Body of pancreas (tissue), 4 donors: ENCODE measurements around the gene ZSCAN31. TPM values are rescaled to one million over a fixed set of nuclear protein-coding genes. Genes with fewer than 3 reads are reported as not detected.

Experiments used
- ATAC-seq: fragments of 150-250 bp; one replicate; pipeline ENCODE4 v1.9.1; 2016
- DNase-seq, 4 donors: peaks; one replicate each; pipeline ENCODE4 v3.0.0-alpha.2; 2019
- H3K27ac ChIP-seq, 4 donors: fragments of 200-600 bp; sonication (generic); 1 replicate in 3 of 4; 2 replicates in 1 of 4; pipeline versions ENCODE4 v1.5.1 to v1.6.1; 2016 to 2019; ENCODE audit warnings: mild to moderate bottlenecking in 1 of 4, mixed read lengths in 1 of 4, moderate library complexity in 1 of 4
- H3K27me3 ChIP-seq, 2 donors: fragments of 200-600 bp; sonication (generic); one replicate each; pipeline ENCODE4 v1.6.0; 2016; ENCODE audit warnings: mild to moderate bottlenecking in 1 of 2
- H3K36me3 ChIP-seq, 2 donors: fragments of 200-600 bp; sonication (generic); replicated peaks in 1 of 2; 2 replicates each; pipeline ENCODE4 v1.5.1; 2016; ENCODE audit warnings: low read depth in 2 of 2; ENCODE audit not compliant: insufficient read depth in 1 of 2
- H3K4me1 ChIP-seq: fragments of 200-600 bp; sonication (generic); one replicate; pipeline ENCODE4 v1.6.0; 2016
- H3K4me3 ChIP-seq, 2 donors: fragments of 200-600 bp; sonication (generic); 1 replicate in 1 of 2; 2 replicates in 1 of 2; pipeline ENCODE4 v1.5.1; 2016 to 2019
- H3K9me3 ChIP-seq, 3 donors: fragments of 200-600 bp; sonication (generic); 1 replicate in 2 of 3; 2 replicates in 1 of 3; pipeline ENCODE4 v1.5.1; 2016
- POLR2A ChIP-seq, 3 donors: fragments of 450-650 bp; IDR thresholded peaks; one replicate each; pipeline ENCODE4 v1.6.1; 2016; ENCODE audit warnings: antibody characterized with exemption in 3 of 3, mild to moderate bottlenecking in 2 of 3
- WGBS, 2 donors: methylation state at CpG; one replicate each; pipeline ENCODE4 v1.1.5; 2017; 5-methylcytosine and 5-hydroxymethylcytosine counted together
- intact Hi-C: fragments of 100-400 bp; cut with DNase I; formaldehyde crosslinking; loops from one replicate; pipeline ENCODE4 v1.15.1; 2023
- total RNA-seq, 2 donors: library from RNA; depleted of rRNA; stranded (reverse); fragments of >200 nt; gene quantifications; one replicate each; pipeline ENCODE4 v1.1.0, GENCODE V29; 2016
- TF ChIP-seq, protein P1 (sequence below), 7 experiments: fragments of 450-650 bp in 4 of 7; fragments of 200-600 bp in 3 of 7; sonication (generic) in 3 of 7; IDR thresholded peaks; one replicate each; pipeline ENCODE4 v1.5.1; 2016 to 2019; ENCODE audit warnings: antibody characterized with exemption in 7 of 7

Gene ZSCAN31
- total RNA-seq, 2 donors from 2014 or later = 14.0 to 26.4 TPM

GRCh38 chr6:28353981-28354676, 18.2 kb upstream of the ZSCAN31 start:
- ATAC-seq (peak; percentile 61), DNase-seq (peak; percentile 62 to 90 (median 80))
- Histone ChIP-seq H3K9me3 (no peaks in the 10 kb centered on the region), H3K4me3 (no peak overlapping the region), H3K4me1 (peaks cover 40% of the 10 kb centered on the region), H3K27me3 (no peaks in the 10 kb centered on the region), H3K27ac (peak overlapping the region in 3 of 4 donors; percentile 84 to 94 (median 89)), H3K36me3 (no peaks in the 10 kb centered on the region)
- TF ChIP-seq, protein P1, sequence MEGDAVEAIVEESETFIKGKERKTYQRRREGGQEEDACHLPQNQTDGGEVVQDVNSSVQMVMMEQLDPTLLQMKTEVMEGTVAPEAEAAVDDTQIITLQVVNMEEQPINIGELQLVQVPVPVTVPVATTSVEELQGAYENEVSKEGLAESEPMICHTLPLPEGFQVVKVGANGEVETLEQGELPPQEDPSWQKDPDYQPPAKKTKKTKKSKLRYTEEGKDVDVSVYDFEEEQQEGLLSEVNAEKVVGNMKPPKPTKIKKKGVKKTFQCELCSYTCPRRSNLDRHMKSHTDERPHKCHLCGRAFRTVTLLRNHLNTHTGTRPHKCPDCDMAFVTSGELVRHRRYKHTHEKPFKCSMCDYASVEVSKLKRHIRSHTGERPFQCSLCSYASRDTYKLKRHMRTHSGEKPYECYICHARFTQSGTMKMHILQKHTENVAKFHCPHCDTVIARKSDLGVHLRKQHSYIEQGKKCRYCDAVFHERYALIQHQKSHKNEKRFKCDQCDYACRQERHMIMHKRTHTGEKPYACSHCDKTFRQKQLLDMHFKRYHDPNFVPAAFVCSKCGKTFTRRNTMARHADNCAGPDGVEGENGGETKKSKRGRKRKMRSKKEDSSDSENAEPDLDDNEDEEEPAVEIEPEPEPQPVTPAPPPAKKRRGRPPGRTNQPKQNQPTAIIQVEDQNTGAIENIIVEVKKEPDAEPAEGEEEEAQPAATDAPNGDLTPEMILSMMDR (IDR thresholded peaks at IDR 0.05) = peak in 1 of 7 experiments; percentile 4
- peak in 2 of 3 donors; percentile 52 to 57 for TF ChIP-seq POLR2A (IDR thresholded peaks at IDR 0.05)
- intact Hi-C loops = loop anchor here (10.0 kb wide), 1 partner anchor 219 kb away; no protein-coding TSS in a partner anchor
- WGBS, 2 donors = 52 to 58% methylated on average over 10 to 11 of the region's 11 CpGs

DNA sequence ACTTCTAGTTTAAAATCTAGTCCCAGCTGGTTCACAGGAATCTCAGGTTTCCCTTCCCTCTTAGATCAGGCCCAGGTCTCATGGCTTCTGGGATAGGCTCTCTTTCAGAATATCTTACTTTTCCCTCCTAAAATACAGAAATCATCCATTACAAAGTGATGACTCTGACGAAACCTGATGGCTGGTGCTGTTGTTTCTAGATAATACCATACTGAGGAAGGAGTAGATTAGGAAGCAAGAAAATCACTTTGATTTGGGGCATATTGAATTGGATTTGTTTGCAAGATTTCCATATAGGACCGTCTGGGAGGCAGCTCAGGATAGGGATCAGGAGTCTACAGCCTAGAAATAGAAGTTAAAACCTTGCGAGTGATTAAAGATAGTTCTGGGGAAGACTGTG, 17.4 kb upstream of the ZSCAN31 start:
- peaks cover 40% of the 10 kb centered on the region for H3K4me1 ChIP-seq
- no peaks in the 10 kb centered on the region for H3K36me3 ChIP-seq
- no peaks in the 10 kb centered on the region for H3K27me3 ChIP-seq
- no peak overlapping the region for H3K4me3 ChIP-seq
- intact Hi-C loops = loop anchor here (10.0 kb wide), 1 partner anchor 219 kb away; no protein-coding TSS in a partner anchor
- TF ChIP-seq, protein P1 (IDR thresholded peaks at IDR 0.05) = no peak
- TF ChIP-seq POLR2A (IDR thresholded peaks at IDR 0.05) = no peak
- peak overlapping the region in 3 of 4 donors; percentile 84 to 94 (median 89) for H3K27ac ChIP-seq
- ATAC-seq (no peak), DNase-seq (no peak)
- WGBS, 2 donors = 76 to 82% methylated on average over 3 of the region's 3 CpGs
- H3K9me3 ChIP-seq = no peaks in the 10 kb centered on the region

- Histone ChIP-seq H3K4me1 (peaks cover 38% of the 10 kb centered on the region), H3K27ac (no peak overlapping the region), H3K36me3 (no peaks in the 10 kb centered on the region), H3K27me3 (no peaks in the 10 kb centered on the region), H3K4me3 (no peak overlapping the region), H3K9me3 (no peaks in the 10 kb centered on the region)
- no peak for TF ChIP-seq POLR2A (IDR thresholded peaks at IDR 0.05)
- intact Hi-C loops = loop anchor here (10.0 kb wide), 1 partner anchor 217 kb away; no protein-coding TSS in a partner anchor
- WGBS, 2 donors = 29 to 53% methylated on average over 2 of the region's 2 CpGs
- DNase-seq (no peak), ATAC-seq (no peak)
These were observed 15.6 kb upstream of the ZSCAN31 start for GRCh38 chr6:28351493-28351925.

GRCh38 chr6:28351087-28351486, 15.1 kb upstream of the ZSCAN31 start:
- peaks cover 35% of the 10 kb centered on the region for H3K4me1 ChIP-seq

More at GRCh38 chr6:28351087-28351486, 15.1 kb upstream of the ZSCAN31 start:
- no peak for TF ChIP-seq POLR2A (IDR thresholded peaks at IDR 0.05)
- TF ChIP-seq, protein P1 (IDR thresholded peaks at IDR 0.05) = no peak
- WGBS, 2 donors = 38 to 39% methylated on average over 2 of the region's 2 CpGs
- H3K9me3 ChIP-seq = no peaks in the 10 kb centered on the region
- peak overlapping the region in 3 of 4 donors; percentile 11 to 72 (median 40) for H3K27ac ChIP-seq
- ATAC-seq = no peak
- no peak overlapping the region for H3K4me3 ChIP-seq
- H3K36me3 ChIP-seq = no peaks in the 10 kb centered on the region
- peak in 3 of 4 donors; percentile 9 to 18 (median 16) for DNase-seq
- H3K27me3 ChIP-seq = no peaks in the 10 kb centered on the region
- intact Hi-C loops = loop anchor here (10.0 kb wide), 1 partner anchor 216 kb away; no protein-coding TSS in a partner anchor
